Endodermal cell (in vitro differentiated cells): ENCODE data around the gene CGB1. TPM values are rescaled to one million over a fixed set of nuclear protein-coding genes. Genes with fewer than 3 reads are reported as not detected.

Experiments used
- DNase-seq: peaks from one replicate; pipeline ENCODE4 v3.0.0-alpha.2; 2017
- H3K27ac ChIP-seq: 2 replicates; pipeline ENCODE4 v1.5.1; 2013; ENCODE audit warnings: mild to moderate bottlenecking, low read depth, low read length, moderate library complexity
- H3K27me3 ChIP-seq: 2 replicates; pipeline ENCODE4 v1.6.1; 2013; ENCODE audit warnings: mild to moderate bottlenecking, low read length, moderate library complexity; ENCODE audit not compliant: insufficient read depth, control insufficient read depth, poor library complexity, severe bottlenecking
- H3K36me3 ChIP-seq: 2 replicates; pipeline ENCODE4 v1.7.0; 2013; ENCODE audit warnings: mild to moderate bottlenecking, low read length, moderate library complexity; ENCODE audit not compliant: control insufficient read depth, insufficient read depth
- H3K4me1 ChIP-seq: one replicate; pipeline ENCODE4 v1.7.0; 2013; ENCODE audit warnings: low read length; ENCODE audit not compliant: control insufficient read depth, insufficient read depth
- H3K4me3 ChIP-seq: 2 replicates; pipeline ENCODE4 v1.5.1; 2013; ENCODE audit warnings: mild to moderate bottlenecking, low read length, moderate library complexity
- H3K9ac ChIP-seq: 2 replicates; pipeline ENCODE4 v1.6.1; 2013; ENCODE audit warnings: mild to moderate bottlenecking, low read length, moderate library complexity; ENCODE audit not compliant: poor library complexity, severe bottlenecking; ENCODE audit errors: extremely low read depth
- H3K9me3 ChIP-seq: 2 replicates; pipeline ENCODE4 v1.6.1; 2013; ENCODE audit warnings: mild to moderate bottlenecking, low read length, moderate library complexity; ENCODE audit not compliant: control insufficient read depth
- H3K27ac Mint-ChIP-seq: 2 replicates; pipeline ENCODE4 v1.8.0; 2020; ENCODE audit warnings: mixed read lengths
- H3K27me3 Mint-ChIP-seq: 2 replicates; pipeline ENCODE4 v1.8.0; 2021; ENCODE audit warnings: mild to moderate bottlenecking, mixed read lengths; ENCODE audit not compliant: insufficient read depth
- H3K36me3 Mint-ChIP-seq: 2 replicates; pipeline ENCODE4 v1.8.0; 2020; ENCODE audit warnings: low read depth, mixed read lengths
- H3K4me1 Mint-ChIP-seq: 2 replicates; pipeline ENCODE4 v1.8.0; 2020; ENCODE audit warnings: mixed read lengths
- H3K4me3 Mint-ChIP-seq: 2 replicates; pipeline ENCODE4 v1.8.0; 2020; ENCODE audit warnings: mild to moderate bottlenecking, moderate library complexity, mixed read lengths
- H3K9me3 Mint-ChIP-seq: 2 replicates; pipeline ENCODE4 v1.8.0; 2020; ENCODE audit warnings: mild to moderate bottlenecking, mixed read lengths
- WGBS, 2 experiments: methylation state at CpG; one replicate each; pipeline versions ENCODE4 v1.1.5 to v1.1.7; 2013; ENCODE audit warnings: missing lambda C conversion rate in 2 of 2, mixed read lengths in 1 of 2; ENCODE audit not compliant: insufficient coverage in 1 of 2, insufficient read length in 1 of 2; 5-methylcytosine and 5-hydroxymethylcytosine counted together
- microRNA-seq: library from miRNA; unstranded; fragments of <30 nt; microRNA quantifications from one replicate; pipeline ENCODE4 v1.2.0, GENCODE V29; 2020; ENCODE audit warnings: borderline microRNAs expressed
- total RNA-seq, 2 donors: library from RNA; stranded (reverse); fragmentation: NEBNext Ultra II Directional in 1 of 2; extraction: Animal tissue kit (Norgen Biotek cat#: 25700) in 1 of 2; gene quantifications; 2 replicates in 1 of 2; 3 replicates in 1 of 2; pipeline ENCODE4 v1.2.1, GENCODE V29; 2021
- TF ChIP-seq, protein P1 (sequence below): fragments of 200-600 bp; sonication (generic); conservative IDR thresholded peaks from 2 replicates; pipeline ENCODE4 v1.5.0; 2021; ENCODE audit warnings: antibody characterized with exemption, mild to moderate bottlenecking

CGB1 gene
- total RNA-seq, 2 donors from 2014 or later: not detected

DNA sequence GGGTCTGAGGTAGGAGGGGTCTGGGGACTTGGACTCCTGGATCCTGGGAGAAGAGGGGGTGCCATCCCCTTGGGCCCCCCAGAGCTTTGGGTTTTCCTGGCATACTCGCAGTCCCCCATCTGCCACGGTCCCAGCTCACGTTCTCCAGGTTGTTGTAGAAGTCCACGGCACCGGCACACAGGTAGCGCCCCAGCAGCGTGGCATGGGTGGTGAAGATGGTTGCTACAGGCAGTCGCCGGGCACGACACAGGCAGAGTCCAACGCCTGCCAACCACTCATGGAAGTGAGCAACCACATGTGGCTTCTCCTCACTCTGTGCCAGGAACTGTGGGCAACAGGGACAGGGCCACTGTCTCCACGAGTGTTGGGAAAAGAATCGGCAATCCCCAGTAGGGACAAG lies 51.0 kb downstream of the CGB1 start:
- no peaks in the 10 kb centered on the region for H3K27me3 ChIP-seq
- H3K27me3 Mint-ChIP-seq: no peaks in the 10 kb centered on the region
- DNase-seq: no peak
- no peak overlapping the region for H3K4me3 ChIP-seq
- H3K9me3 ChIP-seq: no peaks in the 10 kb centered on the region
- no peak overlapping the region for H3K4me3 Mint-ChIP-seq
- peaks cover 65% of the 10 kb centered on the region for H3K36me3 ChIP-seq
- H3K4me1 ChIP-seq: no peaks in the 10 kb centered on the region
- H3K27ac ChIP-seq: no peak overlapping the region
- 95 to 96% methylated on average over 12 to 13 of the region's 13 CpGs for WGBS, 2 experiments
- H3K36me3 Mint-ChIP-seq: peaks cover 74% of the 10 kb centered on the region
- no peak overlapping the region for H3K9ac ChIP-seq
- peaks cover 4% of the 10 kb centered on the region for H3K4me1 Mint-ChIP-seq
- H3K9me3 Mint-ChIP-seq: no peaks in the 10 kb centered on the region
- H3K27ac Mint-ChIP-seq: no peak overlapping the region
- TF ChIP-seq, protein P1, sequence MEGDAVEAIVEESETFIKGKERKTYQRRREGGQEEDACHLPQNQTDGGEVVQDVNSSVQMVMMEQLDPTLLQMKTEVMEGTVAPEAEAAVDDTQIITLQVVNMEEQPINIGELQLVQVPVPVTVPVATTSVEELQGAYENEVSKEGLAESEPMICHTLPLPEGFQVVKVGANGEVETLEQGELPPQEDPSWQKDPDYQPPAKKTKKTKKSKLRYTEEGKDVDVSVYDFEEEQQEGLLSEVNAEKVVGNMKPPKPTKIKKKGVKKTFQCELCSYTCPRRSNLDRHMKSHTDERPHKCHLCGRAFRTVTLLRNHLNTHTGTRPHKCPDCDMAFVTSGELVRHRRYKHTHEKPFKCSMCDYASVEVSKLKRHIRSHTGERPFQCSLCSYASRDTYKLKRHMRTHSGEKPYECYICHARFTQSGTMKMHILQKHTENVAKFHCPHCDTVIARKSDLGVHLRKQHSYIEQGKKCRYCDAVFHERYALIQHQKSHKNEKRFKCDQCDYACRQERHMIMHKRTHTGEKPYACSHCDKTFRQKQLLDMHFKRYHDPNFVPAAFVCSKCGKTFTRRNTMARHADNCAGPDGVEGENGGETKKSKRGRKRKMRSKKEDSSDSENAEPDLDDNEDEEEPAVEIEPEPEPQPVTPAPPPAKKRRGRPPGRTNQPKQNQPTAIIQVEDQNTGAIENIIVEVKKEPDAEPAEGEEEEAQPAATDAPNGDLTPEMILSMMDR: no peak

Small RNAs within 50 kb of the gene (microRNA-seq; reads per million reads assigned to microRNA genes)
- gene MIR6798: not detected

Other genes starting within 250 kb of the CGB1 start
- 100 to 1,000 TPM in 1 of 2 donors, 10 to 100 TPM in 1; 84.8 to 101 TPM for gene BCAT2, start 225.9 kb downstream of the CGB1 start, total RNA-seq
- gene HSD17B14, start 200.4 kb downstream of the CGB1 start, total RNA-seq: 10 to 100 TPM; 43.0 to 81.0 TPM
- gene PLEKHA4, start 168.3 kb downstream of the CGB1 start, total RNA-seq: 1 to 10 TPM; 6.6 to 7.0 TPM
- 10 to 100 TPM; 41.5 to 45.0 TPM for gene PPP1R15A, start 164.5 kb downstream of the CGB1 start, total RNA-seq
- gene TULP2, start 138.2 kb downstream of the CGB1 start, total RNA-seq: 1 to 10 TPM; 1.2 to 2.1 TPM
- gene NUCB1, start 136.6 kb downstream of the CGB1 start, total RNA-seq: 100 to 1,000 TPM; 177 to 222 TPM
- gene DHDH, start 103.2 kb downstream of the CGB1 start, total RNA-seq: 1 to 10 TPM in 1 of 2 donors, under 1 TPM in 1; 0.44 to 2.3 TPM
- gene BAX, start 82.0 kb downstream of the CGB1 start, total RNA-seq: 100 to 1,000 TPM; 172 to 184 TPM
- 1,000 to 10,000 TPM; 1,784 to 3,181 TPM for gene FTL, start 71.6 kb downstream of the CGB1 start, total RNA-seq
- 10 to 100 TPM; 63.5 to 69.1 TPM for gene GYS1, start 43.6 kb downstream of the CGB1 start, total RNA-seq
- gene RUVBL2, start 43.0 kb downstream of the CGB1 start, total RNA-seq: 100 to 1,000 TPM; 101 to 112 TPM
- gene LHB, start 19.8 kb downstream of the CGB1 start, total RNA-seq: under 1 TPM in 1 of 2 donors, not detected in 1; 0.59 TPM
- gene CGB3, start 12.6 kb downstream of the CGB1 start, total RNA-seq: not detected
- under 1 TPM in 1 of 2 donors, not detected in 1; 0.57 TPM for gene CGB2, start 5.0 kb downstream of the CGB1 start, total RNA-seq
- gene CGB5, start 7.0 kb upstream of the CGB1 start, total RNA-seq: under 1 TPM in 1 of 2 donors, not detected in 1; 0.44 TPM
- not detected for gene CGB8, start 12.2 kb upstream of the CGB1 start, total RNA-seq
- 1 to 10 TPM; 1.5 to 2.9 TPM for gene CGB7, start 20.9 kb upstream of the CGB1 start, total RNA-seq
- 1 to 10 TPM; 5.0 to 8.9 TPM for gene NTF4, start 27.9 kb upstream of the CGB1 start, total RNA-seq
- gene KCNA7, start 35.8 kb upstream of the CGB1 start, total RNA-seq: under 1 TPM in 1 of 2 donors, not detected in 1; 0.07 TPM
- 100 to 1,000 TPM; 284 to 292 TPM for gene SNRNP70, start 48.6 kb upstream of the CGB1 start, total RNA-seq
- 10 to 100 TPM in 1 of 2 donors, 1 to 10 TPM in 1; 9.5 to 14.9 TPM for gene LIN7B, start 77.5 kb upstream of the CGB1 start, total RNA-seq
- 1 to 10 TPM; 1.9 to 2.5 TPM for gene C19orf73, start 82.2 kb upstream of the CGB1 start, total RNA-seq
- 10 to 100 TPM in 1 of 2 donors, 1 to 10 TPM in 1; 7.4 to 16.5 TPM for gene PPFIA3, start 82.6 kb upstream of the CGB1 start, total RNA-seq
- gene HRC, start 118.5 kb upstream of the CGB1 start, total RNA-seq: 1 to 10 TPM in 1 of 2 donors, under 1 TPM in 1; 0.57 to 3.9 TPM
- gene TRPM4, start 120.9 kb upstream of the CGB1 start, total RNA-seq: 10 to 100 TPM; 22.0 to 33.3 TPM